ENCODE measurements around the gene PMFBP1.

- TF ChIP-seq CTCF (IDR thresholded peaks at IDR 0.05; ENCODE audit: low read depth, low read length), result no peak
- TF ChIP-seq POLR2A (IDR thresholded peaks at IDR 0.05; ENCODE audit: extremely low read depth, insufficient read length), result no peak
- TF ChIP-seq, protein P1, sequence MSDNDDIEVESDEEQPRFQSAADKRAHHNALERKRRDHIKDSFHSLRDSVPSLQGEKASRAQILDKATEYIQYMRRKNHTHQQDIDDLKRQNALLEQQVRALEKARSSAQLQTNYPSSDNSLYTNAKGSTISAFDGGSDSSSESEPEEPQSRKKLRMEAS (IDR thresholded peaks at IDR 0.05; ENCODE audit: low read depth, low read length), result no peak
- no peak for TF ChIP-seq MYC (IDR thresholded peaks at IDR 0.05; ENCODE audit: low read depth, low read length)
Measured at GRCh38 chr16:72166151-72166550, 5.8 kb downstream of the PMFBP1 start.
